Measurements from ENCODE around the gene CDYL2.

DNA sequence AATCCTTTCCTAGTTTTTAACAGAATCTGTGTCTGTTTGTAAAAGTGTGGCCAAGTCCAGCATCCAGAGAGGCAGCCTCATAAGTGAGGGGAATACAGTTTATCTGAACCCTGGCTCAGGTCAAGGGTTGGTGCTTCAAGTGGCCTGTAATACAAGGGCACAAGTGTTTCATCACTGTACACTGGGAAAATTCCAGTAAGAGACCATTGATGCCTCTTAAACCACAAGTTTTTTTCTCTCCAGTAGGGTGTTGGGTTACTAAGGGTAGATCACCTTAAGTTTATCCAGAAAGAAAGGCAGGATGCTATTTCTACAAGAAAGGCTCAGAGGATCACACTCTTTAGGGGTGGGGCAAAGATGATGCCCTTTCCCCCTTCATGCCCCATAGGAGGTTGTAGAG, 96.7 kb downstream of the CDYL2 start:
- TF ChIP-seq POLR2AphosphoS5 (IDR thresholded peaks at IDR 0.05) (no peak), POLR2A (IDR thresholded peaks at IDR 0.05) (no peak), EP300 (IDR thresholded peaks at IDR 0.05) (no peak)
- TF ChIP-seq, protein P1, sequence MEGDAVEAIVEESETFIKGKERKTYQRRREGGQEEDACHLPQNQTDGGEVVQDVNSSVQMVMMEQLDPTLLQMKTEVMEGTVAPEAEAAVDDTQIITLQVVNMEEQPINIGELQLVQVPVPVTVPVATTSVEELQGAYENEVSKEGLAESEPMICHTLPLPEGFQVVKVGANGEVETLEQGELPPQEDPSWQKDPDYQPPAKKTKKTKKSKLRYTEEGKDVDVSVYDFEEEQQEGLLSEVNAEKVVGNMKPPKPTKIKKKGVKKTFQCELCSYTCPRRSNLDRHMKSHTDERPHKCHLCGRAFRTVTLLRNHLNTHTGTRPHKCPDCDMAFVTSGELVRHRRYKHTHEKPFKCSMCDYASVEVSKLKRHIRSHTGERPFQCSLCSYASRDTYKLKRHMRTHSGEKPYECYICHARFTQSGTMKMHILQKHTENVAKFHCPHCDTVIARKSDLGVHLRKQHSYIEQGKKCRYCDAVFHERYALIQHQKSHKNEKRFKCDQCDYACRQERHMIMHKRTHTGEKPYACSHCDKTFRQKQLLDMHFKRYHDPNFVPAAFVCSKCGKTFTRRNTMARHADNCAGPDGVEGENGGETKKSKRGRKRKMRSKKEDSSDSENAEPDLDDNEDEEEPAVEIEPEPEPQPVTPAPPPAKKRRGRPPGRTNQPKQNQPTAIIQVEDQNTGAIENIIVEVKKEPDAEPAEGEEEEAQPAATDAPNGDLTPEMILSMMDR (IDR thresholded peaks at IDR 0.05) = no peak

Data from stomach (tissue), 4 donors.